GM18502 (cell line): ENCODE measurements around the gene WWTR1.

Experiments
- ATAC-seq: cut with Tn5 transposase; IDR thresholded peaks from one replicate; pipeline ENCODE4 v1.9.1; 2021; ENCODE audit warnings: mild to moderate bottlenecking; ENCODE audit not compliant: unreplicated experiment, poor library complexity

Gene WWTR1

GRCh38 chr3:149655826-149656574, 1.8 kb downstream of the WWTR1 start:
- no peak for ATAC-seq

GRCh38 chr3:149654188-149654601, 3.6 kb downstream of the WWTR1 start:
- ATAC-seq = no peak

DNA sequence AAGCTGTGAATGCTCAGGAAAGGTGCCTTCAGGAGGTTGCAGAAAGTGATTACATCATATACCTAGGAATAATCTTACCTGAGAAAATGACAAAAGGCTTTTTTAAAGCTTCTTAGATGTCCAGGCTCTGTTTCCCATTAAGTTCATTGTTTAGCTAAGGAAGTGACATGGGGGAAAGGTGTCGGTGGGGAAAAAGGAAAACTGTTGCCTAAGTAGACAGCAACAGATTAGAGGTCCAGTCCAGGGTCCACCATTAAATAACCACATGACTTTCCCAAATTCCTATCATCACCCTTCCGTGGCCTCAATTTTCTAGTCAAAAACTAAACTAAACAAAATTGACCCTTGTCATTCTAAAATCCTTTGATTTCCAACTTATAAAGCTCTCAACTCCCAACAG, 4.3 kb downstream of the WWTR1 start:
- ATAC-seq = no peak

DNA sequence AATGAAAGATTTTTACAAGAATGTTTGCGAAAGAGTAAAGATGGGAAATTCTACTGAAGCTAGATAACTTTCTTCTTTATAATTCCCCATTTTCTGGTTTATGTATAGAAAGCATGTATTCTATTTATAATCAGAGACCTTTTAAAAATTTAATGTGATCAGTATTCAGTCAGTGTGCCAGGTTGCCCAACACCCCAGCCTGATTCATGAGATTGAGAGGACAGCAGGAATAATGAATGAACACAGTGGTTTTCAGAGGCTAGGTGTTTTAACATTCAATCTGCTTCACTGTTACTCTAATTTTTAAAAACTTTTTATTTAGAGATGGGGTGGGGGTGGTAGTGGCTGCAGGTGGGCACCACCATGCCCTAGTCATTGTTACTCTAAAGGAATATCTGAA, 4.7 kb downstream of the WWTR1 start:
- ATAC-seq = no peak

- ATAC-seq = no peak
Measured at GRCh38 chr3:149650828-149651227, 7.0 kb downstream of the WWTR1 start.

GRCh38 chr3:149648525-149648924, 9.3 kb downstream of the WWTR1 start:
- ATAC-seq = no peak

GRCh38 chr3:149647812-149648211, 10.0 kb downstream of the WWTR1 start:
- ATAC-seq = peak; percentile 14

DNA sequence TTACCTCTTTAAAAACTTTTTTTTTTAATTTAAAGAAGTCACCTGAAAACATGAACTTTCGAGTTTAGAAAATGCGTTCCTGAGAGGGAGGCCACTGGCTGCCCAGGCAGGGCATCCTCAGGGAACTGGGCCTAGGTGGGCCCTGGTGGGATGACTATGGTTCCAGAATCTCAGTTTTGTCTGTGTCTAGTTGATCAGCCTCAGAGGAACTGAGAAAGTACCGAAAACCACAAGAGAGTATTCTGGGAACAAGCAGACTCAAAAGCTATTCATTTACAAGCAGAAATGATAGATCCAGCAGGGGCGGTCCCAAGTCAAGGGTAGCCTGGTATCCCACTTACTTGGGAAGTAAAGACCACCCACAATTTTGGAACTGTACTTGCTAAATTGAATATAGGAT, 10.5 kb downstream of the WWTR1 start:
- peak; percentile 91 for ATAC-seq

DNA sequence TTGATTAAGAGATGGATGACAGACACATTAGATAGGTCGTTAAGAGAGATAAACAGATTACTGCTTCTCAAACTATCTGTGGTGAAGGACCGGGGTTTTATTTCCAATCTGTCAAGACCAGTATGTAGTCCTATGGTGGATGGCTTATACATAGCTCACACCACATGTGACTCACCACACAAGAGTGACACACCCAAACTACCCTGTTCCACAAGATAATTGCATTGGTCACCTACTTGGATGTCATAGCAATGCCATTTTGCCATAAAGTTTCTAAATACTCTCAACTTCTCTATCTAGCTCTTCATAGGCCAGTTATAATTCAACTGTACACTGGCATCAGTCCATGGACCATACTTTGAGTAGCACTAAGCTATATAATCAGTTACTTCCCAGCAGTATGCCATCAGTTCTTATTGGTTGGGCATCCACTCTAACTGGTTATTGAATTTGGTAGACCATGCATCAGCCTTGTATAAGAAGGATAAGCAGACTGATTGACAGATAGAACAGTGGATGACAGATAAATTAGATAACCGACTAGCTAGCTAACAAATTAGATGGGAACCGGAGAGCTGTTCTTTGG, 11.6 kb downstream of the WWTR1 start:
- no peak for ATAC-seq

DNA sequence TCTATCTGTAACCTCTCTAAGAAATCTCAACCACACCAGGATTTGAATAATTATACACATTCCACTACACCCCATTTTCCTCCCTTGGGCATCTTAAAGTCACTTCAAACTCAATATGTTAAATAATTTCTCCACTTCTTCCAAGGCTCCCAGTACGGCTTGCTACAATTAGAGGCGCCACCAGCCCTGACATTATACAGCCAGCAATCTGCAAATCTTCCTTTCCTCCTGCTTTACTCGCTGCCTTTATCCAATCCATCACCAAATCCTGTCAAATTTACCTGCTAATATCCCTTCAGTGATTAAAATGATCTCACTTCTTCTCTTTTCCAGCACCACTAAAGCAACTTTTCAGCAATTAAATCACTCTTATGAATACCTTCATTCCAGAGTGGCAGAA, 13.9 kb downstream of the WWTR1 start:
- no peak for ATAC-seq

GRCh38 chr3:149643482-149643798, 14.4 kb downstream of the WWTR1 start:
- ATAC-seq = no peak

DNA sequence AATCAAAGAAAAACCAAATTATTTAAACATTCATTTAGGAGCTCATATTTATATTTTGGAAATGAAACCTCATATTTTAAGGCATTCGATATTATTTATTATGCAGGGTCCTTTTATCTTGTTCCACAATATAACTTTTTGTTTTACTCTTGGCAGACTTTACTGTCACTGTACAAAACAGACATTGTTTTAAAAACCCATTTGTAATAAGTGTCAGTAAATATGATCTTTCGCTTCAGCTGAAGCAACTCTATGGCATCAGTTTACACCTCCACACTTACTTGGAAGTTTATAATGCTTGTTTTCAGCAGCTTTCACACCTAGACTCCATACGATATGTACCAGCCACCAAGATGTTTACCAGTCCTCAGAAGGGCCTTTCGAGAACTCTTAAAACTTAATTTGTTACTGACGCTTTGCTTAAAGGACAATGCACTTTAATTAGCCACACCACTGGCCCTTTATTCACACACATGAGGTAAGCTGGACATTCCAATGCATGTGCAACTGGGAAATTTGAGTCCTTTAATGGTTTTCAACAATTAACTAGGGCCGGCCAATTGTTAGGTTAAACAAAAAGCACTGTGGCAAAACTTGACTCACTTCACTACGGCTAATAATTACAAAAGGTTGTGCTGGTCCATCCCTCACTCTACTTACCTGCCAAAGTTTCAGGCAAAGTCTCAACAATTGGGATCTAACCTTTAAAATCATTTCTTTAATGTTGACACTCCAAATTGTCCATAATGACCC, 16.7 kb downstream of the WWTR1 start:
- no peak for ATAC-seq

DNA sequence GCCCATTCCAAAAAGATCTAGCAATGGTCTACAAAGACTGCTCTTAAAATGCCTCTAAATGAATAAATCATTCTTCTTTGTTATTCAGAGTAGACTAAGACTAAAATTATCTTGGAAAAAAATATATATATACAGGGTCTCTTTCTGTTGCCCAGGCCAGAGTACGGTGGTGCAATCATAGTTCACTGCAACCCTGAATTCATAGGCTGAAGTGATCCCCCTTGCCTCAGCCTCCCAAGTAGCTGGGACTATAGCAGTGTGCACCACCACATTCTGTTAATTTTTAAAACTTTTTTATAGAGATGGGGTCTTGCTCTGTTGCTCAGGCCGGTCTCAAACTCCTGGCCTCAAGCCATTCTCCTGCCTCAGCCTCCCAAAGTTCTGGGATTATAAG, 18.7 kb downstream of the WWTR1 start:
- ATAC-seq = no peak

DNA sequence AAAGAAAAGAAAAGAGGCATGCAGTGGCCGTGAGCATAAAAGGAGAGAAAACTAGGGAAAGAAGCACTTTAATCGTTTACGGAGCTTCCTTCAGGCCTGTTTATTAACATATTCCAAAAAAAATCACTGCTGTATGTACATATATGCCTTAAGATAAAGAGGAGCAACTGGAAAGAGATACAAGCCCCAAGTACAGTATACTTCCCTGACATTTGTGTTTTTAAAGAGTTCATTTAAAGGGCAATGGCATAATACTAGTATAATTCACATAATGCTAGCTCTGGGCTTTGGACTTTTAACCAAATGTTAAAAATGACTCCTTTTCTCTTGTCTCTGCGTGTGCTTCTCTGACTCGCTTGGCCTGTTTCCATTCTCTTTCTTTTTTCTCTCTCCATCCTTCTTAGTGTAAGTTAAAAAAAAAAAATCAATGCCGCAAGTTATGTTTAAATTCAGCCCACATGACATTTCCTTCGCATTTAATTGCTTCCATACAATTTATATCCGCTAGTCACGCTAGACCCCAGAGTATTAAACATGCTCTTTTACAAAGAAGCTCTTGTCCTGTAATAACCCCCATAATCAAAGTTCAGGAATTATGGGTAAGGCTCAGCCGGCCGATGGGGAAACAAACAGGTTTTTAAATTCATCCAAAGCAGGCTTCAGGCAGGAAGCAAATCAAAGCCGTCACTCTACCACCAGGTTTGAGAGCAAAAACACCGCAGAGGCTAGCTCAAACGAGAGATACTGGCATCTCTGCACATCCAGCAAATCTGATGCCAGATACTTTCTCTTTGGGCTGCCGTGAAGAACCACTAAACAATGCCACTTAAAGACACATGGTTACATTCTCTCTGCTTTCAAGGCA, 19.4 kb downstream of the WWTR1 start:
- no peak for ATAC-seq

DNA sequence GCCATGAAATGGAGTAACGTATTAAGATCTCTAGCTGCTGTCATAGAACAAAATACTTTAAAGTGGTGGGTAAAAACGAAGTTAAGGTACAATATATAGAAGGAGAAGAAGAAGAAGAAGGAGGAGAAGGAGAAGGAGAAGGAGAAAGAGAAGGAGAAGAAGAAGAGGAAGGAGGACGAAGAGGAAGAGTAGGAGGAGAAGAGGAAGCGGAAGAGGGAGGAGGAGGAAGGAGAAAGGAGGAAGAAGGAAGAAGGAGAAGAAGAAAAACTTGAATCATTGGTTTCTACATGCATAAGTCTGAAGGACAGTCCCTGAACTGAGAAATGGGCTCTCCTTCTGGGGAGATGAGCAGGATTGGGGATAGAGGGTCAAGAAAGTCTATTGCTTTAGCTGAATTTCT, 22.4 kb downstream of the WWTR1 start:
- no peak for ATAC-seq

- no peak for ATAC-seq
Measured at GRCh38 chr3:149634573-149634972, 23.3 kb downstream of the WWTR1 start.

- ATAC-seq = no peak
Measured at GRCh38 chr3:149634072-149634471, 23.8 kb downstream of the WWTR1 start.

- no peak for ATAC-seq
Measured at GRCh38 chr3:149632225-149632624, 25.6 kb downstream of the WWTR1 start.

DNA sequence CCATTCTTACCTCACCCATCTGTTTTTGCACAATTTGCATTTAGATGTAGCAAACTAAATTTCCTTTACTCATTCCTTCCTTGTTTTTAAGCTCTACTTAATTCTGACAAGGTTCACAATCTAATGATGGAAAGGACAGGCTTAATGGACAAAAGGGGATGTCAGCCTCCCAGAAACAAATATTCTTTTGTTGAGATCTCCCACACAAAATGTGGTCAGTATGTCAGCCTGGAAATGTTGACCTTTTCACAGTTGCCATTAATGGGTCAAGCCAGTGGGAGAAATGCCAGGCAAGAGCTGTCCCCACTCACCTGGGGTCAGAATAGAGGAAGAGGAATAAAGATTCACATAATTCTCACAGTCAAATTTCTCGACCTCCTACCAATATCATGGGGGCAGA, 27.0 kb downstream of the WWTR1 start:
- ATAC-seq = no peak

DNA sequence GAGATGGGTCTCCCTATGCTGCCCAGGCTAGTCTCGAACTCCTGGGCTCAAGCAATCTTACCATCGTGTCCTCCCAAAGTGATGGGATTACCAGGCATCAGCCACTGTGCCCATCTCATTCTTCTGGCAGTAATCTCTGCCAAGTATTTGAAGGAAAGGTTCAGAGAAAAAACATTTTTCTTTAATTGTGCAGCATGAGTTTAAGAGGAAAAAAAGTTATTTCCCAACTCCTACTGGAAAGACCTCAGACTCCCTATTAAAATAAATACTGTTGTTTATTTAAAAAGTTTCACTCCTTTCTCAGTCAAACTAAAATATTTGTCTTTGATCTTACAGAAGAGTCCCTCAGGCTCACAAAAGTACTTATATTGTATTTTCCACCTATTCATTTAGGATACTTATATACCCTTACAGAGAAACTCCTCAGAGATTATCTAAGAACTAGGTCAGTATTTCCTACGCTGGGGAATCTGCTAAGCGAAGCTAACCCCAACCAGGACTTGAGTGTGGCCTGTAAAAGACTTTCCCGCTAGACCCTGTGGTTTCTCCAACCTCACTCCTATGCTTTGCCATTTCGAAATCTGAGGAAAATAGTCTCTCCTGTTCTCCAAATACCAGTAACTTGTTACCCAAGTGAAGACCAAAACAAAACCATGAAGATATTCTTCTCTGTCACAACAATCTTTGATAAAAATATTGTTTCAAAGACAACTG, 28.7 kb downstream of the WWTR1 start:
- no peak for ATAC-seq
